Measurements from ENCODE around the gene EID2. TPM values are rescaled to one million over a fixed set of nuclear protein-coding genes. Genes with fewer than 3 reads are reported as not detected.

Gene EID2
- total RNA-seq, 1 donor from 2014 or later, result 20.2 TPM

GRCh38 chr19:39506598-39506943, 33.4 kb downstream of the EID2 start:
- Mint-ChIP-seq H3K9me3 (ENCODE audit: unreplicated experiment) (peaks cover 31% of the 10 kb centered on the region), H3K27me3 (ENCODE audit: unreplicated experiment) (peaks cover 34% of the 10 kb centered on the region), H3K36me3 (ENCODE audit: unreplicated experiment) (no peaks in the 10 kb centered on the region), H3K4me1 (ENCODE audit: low read depth, unreplicated experiment) (peaks cover 39% of the 10 kb centered on the region), H3K27ac (ENCODE audit: unreplicated experiment) (peak overlapping the region; percentile 77), H3K4me3 (ENCODE audit: unreplicated experiment) (peak overlapping the region; percentile 76)
- DNase-seq, result no peak
- no peak for TF ChIP-seq CTCF (IDR thresholded peaks at IDR 0.05; ENCODE audit: partially characterized antibody, unreplicated experiment)

GRCh38 chr19:39502640-39503417, 37.1 kb downstream of the EID2 start:
- Mint-ChIP-seq H3K4me3 (ENCODE audit: unreplicated experiment) (peak overlapping the region; percentile 87), H3K27ac (ENCODE audit: unreplicated experiment) (peak overlapping the region; percentile 82), H3K36me3 (ENCODE audit: unreplicated experiment) (peaks cover 7% of the 10 kb centered on the region), H3K27me3 (ENCODE audit: unreplicated experiment) (peaks cover 44% of the 10 kb centered on the region), H3K9me3 (ENCODE audit: unreplicated experiment) (peaks cover 42% of the 10 kb centered on the region), H3K4me1 (ENCODE audit: low read depth, unreplicated experiment) (peaks cover 42% of the 10 kb centered on the region)
- TF ChIP-seq CTCF (IDR thresholded peaks at IDR 0.05; ENCODE audit: partially characterized antibody, unreplicated experiment), result peak; percentile 99
- peak; percentile 87 for DNase-seq

- peaks cover 7% of the 10 kb centered on the region for H3K36me3 Mint-ChIP-seq (ENCODE audit: unreplicated experiment)
- no peak for TF ChIP-seq CTCF (IDR thresholded peaks at IDR 0.05; ENCODE audit: partially characterized antibody, unreplicated experiment)
Observed at GRCh38 chr19:39501340-39501739, 38.6 kb downstream of the EID2 start.

GRCh38 chr19:39500543-39500942, 39.4 kb downstream of the EID2 start:
- H3K9me3 Mint-ChIP-seq (ENCODE audit: unreplicated experiment), result peaks cover 35% of the 10 kb centered on the region
- H3K27ac Mint-ChIP-seq (ENCODE audit: unreplicated experiment), result peak overlapping the region; percentile 99
- H3K4me3 Mint-ChIP-seq (ENCODE audit: unreplicated experiment), result peak overlapping the region; percentile 97
- H3K27me3 Mint-ChIP-seq (ENCODE audit: unreplicated experiment), result peaks cover 38% of the 10 kb centered on the region
- peaks cover 36% of the 10 kb centered on the region for H3K4me1 Mint-ChIP-seq (ENCODE audit: low read depth, unreplicated experiment)
- peaks cover 7% of the 10 kb centered on the region for H3K36me3 Mint-ChIP-seq (ENCODE audit: unreplicated experiment)
- TF ChIP-seq CTCF (IDR thresholded peaks at IDR 0.05; ENCODE audit: partially characterized antibody, unreplicated experiment), result no peak
- DNase-seq, result no peak

More at GRCh38 chr19:39501340-39501739, 38.6 kb downstream of the EID2 start:
- Mint-ChIP-seq H3K9me3 (ENCODE audit: unreplicated experiment) (peaks cover 38% of the 10 kb centered on the region), H3K27ac (ENCODE audit: unreplicated experiment) (peak overlapping the region; percentile 99), H3K4me3 (ENCODE audit: unreplicated experiment) (peak overlapping the region; percentile 97), H3K4me1 (ENCODE audit: low read depth, unreplicated experiment) (peaks cover 35% of the 10 kb centered on the region), H3K27me3 (ENCODE audit: unreplicated experiment) (peaks cover 42% of the 10 kb centered on the region)
- DNase-seq, result no peak

GRCh38 chr19:39499932-39500331, 40.0 kb downstream of the EID2 start:
- peaks cover 7% of the 10 kb centered on the region for H3K36me3 Mint-ChIP-seq (ENCODE audit: unreplicated experiment)
- H3K4me1 Mint-ChIP-seq (ENCODE audit: low read depth, unreplicated experiment), result peaks cover 34% of the 10 kb centered on the region
- H3K27ac Mint-ChIP-seq (ENCODE audit: unreplicated experiment), result peak overlapping the region; percentile 99
- H3K9me3 Mint-ChIP-seq (ENCODE audit: unreplicated experiment), result peaks cover 35% of the 10 kb centered on the region
- peaks cover 37% of the 10 kb centered on the region for H3K27me3 Mint-ChIP-seq (ENCODE audit: unreplicated experiment)
- H3K4me3 Mint-ChIP-seq (ENCODE audit: unreplicated experiment), result peak overlapping the region; percentile 97
- no peak for DNase-seq
- no peak for TF ChIP-seq CTCF (IDR thresholded peaks at IDR 0.05; ENCODE audit: partially characterized antibody, unreplicated experiment)
